NK-92 (cell line): ENCODE measurements around the gene KRI1.

Experiments used
- DNase-seq: peaks from one replicate; lab custom pipeline; 2025; ENCODE audit not compliant: unreplicated experiment; lab: John Stamatoyannopoulos, UW

KRI1 gene

GRCh38 chr19:10518444-10519361 is 47.1 kb downstream of the KRI1 start:
- no peak for DNase-seq

- no peak for DNase-seq
Measured at GRCh38 chr19:10517760-10518443, 47.9 kb downstream of the KRI1 start.

GRCh38 chr19:10517361-10517759 is 48.5 kb downstream of the KRI1 start, which contains the start of gene S1PR5:
Gene S1PR5, minus strand, starts transcription at chr19:10517447. Its CDS starts 2,436 bp downstream, at chr19:10515011.
- no peak for DNase-seq

GRCh38 chr19:10516671-10517286 is 49.0 kb downstream of the KRI1 start:
- DNase-seq = no peak

GRCh38 chr19:10516064-10516385 is 49.8 kb downstream of the KRI1 start:
- DNase-seq = no peak

GRCh38 chr19:10514211-10515145 is 51.3 kb downstream of the KRI1 start:
- no peak for DNase-seq

- no peak for DNase-seq
Measured at GRCh38 chr19:10513223-10513622, 52.6 kb downstream of the KRI1 start.

- DNase-seq = no peak
Measured at GRCh38 chr19:10510301-10510802, 55.5 kb downstream of the KRI1 start.

GRCh38 chr19:10508707-10509106 is 57.1 kb downstream of the KRI1 start:
- no peak for DNase-seq

GRCh38 chr19:10508036-10508435 is 57.8 kb downstream of the KRI1 start:
- no peak for DNase-seq

- DNase-seq = no peak
Measured at GRCh38 chr19:10505583-10506229, 60.1 kb downstream of the KRI1 start.
